GM18519 (cell line): ENCODE measurements around the gene INAFM2.

Source experiments
- ATAC-seq: cut with Tn5 transposase; IDR thresholded peaks from one replicate; pipeline ENCODE4 v1.9.1; 2021; ENCODE audit warnings: mild to moderate bottlenecking, moderate library complexity; ENCODE audit not compliant: unreplicated experiment, low FRiP score

The INAFM2 gene

GRCh38 chr15:40286794-40287193, 36.7 kb upstream of the INAFM2 start:
- ATAC-seq, result no peak

GRCh38 chr15:40287505-40287904, 36.0 kb upstream of the INAFM2 start:
- ATAC-seq, result no peak

- ATAC-seq, result no peak
Measured at GRCh38 chr15:40287968-40288367, 35.5 kb upstream of the INAFM2 start.

- no peak for ATAC-seq
Measured at GRCh38 chr15:40289140-40289775, 34.2 kb upstream of the INAFM2 start.

GRCh38 chr15:40290545-40290917, 33.0 kb upstream of the INAFM2 start:
- no peak for ATAC-seq

- no peak for ATAC-seq
Measured at GRCh38 chr15:40290918-40291574, 32.4 kb upstream of the INAFM2 start.

- no peak for ATAC-seq
Measured at GRCh38 chr15:40292246-40292645, 31.2 kb upstream of the INAFM2 start.

GRCh38 chr15:40293006-40293405, 30.5 kb upstream of the INAFM2 start:
- ATAC-seq, result no peak

GRCh38 chr15:40293905-40294895, 29.3 kb upstream of the INAFM2 start:
- no peak for ATAC-seq

- no peak for ATAC-seq
Measured at GRCh38 chr15:40295297-40295696, 28.2 kb upstream of the INAFM2 start.

- no peak for ATAC-seq
Measured at GRCh38 chr15:40295877-40296560, 27.5 kb upstream of the INAFM2 start.

- no peak for ATAC-seq
Measured at GRCh38 chr15:40296561-40297230, 26.8 kb upstream of the INAFM2 start.

GRCh38 chr15:40297356-40297755, 26.1 kb upstream of the INAFM2 start:
- no peak for ATAC-seq

- ATAC-seq, result no peak
Measured at GRCh38 chr15:40298216-40298935, 25.1 kb upstream of the INAFM2 start.

- ATAC-seq, result no peak
Measured at GRCh38 chr15:40300367-40300766, 23.1 kb upstream of the INAFM2 start.

- ATAC-seq, result no peak
Measured at GRCh38 chr15:40300771-40301170, 22.7 kb upstream of the INAFM2 start.

- ATAC-seq, result no peak
Measured at GRCh38 chr15:40301467-40302179, 21.9 kb upstream of the INAFM2 start.

GRCh38 chr15:40302288-40302886, 21.1 kb upstream of the INAFM2 start:
- ATAC-seq, result no peak
